ENCODE data around the gene MUC20.
"Not testable (repeated sequence)": the region's sequence is repeated elsewhere in the genome, so short reads cannot be mapped to it uniquely, and the experiment has no call there.

MUC20 gene

GRCh38 chr3:195757827-195758226, 37.0 kb downstream of the MUC20 start:
- DNase-seq, result no peak

GRCh38 chr3:195758721-195759353, 38.1 kb downstream of the MUC20 start:
- no peak for DNase-seq

GRCh38 chr3:195760345-195761122, 39.8 kb downstream of the MUC20 start:
- DNase-seq, result no peak

GRCh38 chr3:195761123-195761566, 40.4 kb downstream of the MUC20 start:
- no peak for DNase-seq

- no peak for DNase-seq
Measured at GRCh38 chr3:195761567-195762248, 40.9 kb downstream of the MUC20 start.

DNA sequence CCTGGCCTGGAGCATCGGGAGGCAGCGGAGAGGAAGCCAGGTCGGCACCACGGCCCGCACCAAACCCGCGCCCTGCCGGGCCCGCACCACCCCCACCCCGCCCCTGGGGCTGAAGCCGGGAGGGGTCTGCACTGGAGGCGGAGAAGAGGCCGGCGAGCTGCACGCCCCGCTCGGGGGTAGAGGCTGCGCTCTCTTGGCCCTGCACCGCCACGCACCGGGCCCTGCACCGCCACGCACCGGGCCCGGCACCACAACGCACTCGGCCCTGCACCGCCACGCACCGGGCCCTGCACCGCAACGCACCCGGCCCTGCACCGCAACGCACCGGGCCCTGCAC, 41.4 kb downstream of the MUC20 start:
- DNase-seq, result no peak

DNA sequence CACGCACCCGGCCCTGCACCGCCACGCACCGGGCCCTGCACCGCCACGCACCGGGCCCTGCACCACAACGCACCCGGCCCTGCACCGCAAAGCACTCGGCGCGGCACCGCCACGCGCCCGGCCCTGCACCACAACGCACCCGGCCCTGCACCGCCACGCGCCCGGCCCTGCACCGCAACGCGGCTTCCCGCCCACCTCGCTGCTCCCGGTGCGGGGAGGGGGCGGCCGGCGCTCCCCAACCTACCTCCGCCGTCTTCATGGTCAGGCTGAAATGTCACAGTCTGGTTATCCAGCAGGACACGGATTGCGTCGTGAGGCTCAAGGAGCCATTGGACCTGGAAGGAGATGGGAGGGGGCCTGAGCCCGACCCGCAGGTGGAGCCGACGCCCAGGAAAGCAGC, 41.8 kb downstream of the MUC20 start:
- DNase-seq, result no peak

- no peak for DNase-seq
Measured at GRCh38 chr3:195763076-195763830, 42.5 kb downstream of the MUC20 start.

DNA sequence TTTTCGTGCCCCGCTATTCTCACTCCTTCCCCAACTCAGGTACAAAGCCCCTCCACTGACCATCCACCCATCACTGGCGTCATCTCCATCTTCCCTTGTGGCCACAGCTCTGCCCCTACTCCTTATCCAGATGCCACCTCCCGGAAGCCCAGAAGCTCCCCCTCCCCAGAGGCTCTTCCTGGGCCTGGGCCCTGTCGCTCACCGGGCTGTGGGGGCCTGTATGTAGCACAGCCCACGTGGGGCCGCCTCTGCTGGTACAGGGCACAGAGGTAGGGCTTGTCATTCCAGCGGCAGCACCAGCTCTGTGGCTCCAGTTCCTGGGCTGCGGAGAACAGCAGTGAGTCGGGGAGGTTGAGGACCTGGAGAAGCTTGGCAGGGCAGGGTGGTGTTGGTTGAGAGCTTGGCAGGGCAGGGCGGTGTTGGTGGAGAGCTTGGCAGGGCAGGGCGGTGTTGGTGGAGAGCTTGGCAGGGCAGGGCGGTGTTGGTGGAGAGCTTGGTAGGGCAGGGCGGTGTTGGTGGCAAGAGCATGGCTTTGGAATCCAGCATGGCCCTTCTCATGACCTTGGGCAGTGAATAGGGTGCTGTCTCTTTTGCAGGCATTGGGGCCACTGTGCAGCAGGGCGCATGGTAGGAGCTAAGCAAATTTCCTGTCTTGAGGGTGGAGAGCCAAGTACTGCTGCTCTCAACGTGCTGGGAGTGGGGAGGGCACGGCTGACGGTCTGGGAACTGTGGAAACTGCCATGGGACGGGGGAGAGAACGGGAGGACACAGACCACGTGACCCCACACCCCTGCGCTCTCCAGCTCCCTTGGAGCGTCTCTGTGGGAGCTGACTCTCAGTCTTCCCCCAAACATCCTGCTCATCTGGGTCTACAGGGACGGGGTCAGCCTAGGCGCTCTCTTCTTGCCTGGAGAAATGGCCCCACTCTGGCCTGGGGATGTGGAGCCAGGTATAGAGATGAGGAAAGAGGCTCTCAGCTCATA, 43.4 kb downstream of the MUC20 start:
- DNase-seq, result no peak

DNA sequence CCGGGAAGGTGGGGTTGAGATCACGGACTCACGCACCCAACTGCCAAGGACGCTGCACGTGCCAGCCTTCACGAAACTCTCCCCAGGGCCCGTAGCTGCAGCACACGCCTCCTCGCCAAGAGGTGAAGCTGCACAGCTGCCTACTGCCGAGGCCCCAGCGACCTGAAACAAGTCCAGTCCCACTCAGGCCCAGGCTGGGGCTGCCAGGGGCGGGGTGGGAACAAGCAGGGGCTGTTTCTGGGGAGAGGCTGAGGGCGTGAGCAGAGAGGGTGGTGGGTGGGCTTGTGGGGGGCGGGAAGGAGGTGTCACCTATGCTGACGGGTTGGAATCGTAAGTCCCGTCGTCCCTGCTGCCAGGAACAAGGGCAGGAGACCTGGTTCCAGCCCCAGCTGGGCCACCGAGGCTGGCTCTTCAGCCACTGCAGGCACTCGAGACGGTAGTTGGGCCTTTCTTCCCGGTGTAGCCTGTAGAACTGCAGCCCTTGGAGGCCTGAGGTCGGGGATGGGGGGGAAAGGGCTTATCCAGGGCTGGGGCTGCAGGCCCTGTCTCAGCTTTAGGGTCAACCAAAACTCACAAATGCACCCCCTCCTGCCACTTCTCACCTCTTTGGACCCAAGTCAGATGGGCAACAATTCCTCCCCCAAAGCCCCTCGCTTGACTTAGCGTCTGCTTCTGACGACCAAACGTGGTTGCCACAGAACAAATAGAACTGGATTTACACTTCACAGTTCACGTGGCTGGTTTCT, 44.4 kb downstream of the MUC20 start:
- no peak for DNase-seq

DNA sequence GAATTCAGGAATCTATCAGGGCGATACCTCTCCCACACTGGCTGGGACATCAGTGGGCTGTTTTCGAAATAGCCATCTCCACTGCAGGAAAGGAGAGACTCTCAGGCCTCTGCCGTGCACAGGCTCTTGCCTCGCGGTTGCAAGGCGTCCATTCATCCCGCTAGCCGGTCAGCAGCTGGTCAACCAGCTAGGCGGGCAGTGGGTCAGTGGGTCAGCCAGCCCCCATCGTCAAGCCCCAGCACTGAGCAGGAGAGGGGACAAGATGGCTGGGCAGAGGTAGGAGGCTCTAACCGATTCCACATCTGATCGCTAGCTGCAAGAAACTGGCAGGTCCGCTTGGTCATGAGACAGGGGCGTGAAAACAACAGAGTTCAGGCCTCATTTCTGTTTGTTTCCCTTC, 45.9 kb downstream of the MUC20 start:
- no peak for DNase-seq

DNA sequence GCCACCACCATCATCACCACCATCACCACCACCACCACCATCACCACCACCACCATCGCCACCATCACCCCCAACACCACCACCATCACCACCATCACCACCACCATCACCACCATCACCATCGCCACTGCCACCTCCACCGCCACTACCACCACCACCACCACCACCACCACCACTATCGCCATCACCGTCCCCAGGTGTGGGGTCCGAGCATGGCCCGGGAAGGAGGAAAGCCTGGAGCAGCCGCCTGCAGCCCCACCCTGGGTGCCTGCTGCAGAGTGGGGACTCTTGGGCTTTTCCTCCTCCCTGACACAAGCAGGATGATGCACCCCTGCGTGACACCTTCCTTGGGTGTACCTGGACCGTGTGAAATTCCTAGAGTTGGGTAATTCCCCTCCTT, 47.0 kb downstream of the MUC20 start:
- DNase-seq, result no peak

GRCh38 chr3:195768414-195768813, 47.6 kb downstream of the MUC20 start:
- no peak for DNase-seq

DNA sequence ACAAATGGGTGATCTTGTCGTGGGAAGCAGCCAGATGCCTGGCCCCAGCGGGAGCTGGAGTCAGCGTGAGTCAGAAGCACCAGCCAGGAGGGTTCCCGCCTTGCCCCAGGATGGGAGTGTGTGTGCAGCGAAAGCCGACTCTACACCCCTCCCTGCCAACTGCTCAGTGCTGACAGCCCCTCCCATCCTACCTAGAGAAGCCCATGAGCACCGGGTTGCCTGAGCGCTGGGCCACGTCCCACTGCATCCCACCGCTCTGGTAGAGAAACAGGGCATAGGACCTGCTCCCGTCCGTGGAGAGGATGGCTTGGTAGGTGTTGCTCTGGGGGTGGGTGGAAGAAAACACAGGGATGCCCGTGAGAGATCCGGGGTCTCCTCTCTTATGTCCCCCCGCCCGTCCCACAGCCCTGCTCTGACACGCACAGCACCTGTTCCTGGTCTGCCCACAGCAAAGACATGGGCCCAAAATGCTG, 48.1 kb downstream of the MUC20 start:
- DNase-seq, result no peak

DNA sequence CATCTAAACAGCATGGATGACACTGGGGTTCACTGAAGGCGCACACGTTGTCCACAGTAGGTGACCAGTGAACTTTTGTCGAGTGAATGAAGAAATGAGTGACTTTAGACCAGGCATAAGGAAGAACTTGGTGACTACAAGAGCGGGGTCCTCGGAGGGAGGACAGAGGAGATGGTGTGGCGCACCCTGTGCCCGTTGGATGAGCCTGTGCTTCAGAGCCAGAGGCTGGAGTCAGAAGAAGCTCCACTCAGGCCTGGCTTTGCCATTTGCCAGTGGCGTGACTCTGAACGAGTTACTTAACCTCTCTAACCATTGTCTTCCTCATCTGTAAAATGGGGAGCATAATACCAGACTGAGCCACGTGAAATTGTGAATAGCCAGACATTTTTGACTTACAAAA, 48.8 kb downstream of the MUC20 start:
- no peak for DNase-seq

DNA sequence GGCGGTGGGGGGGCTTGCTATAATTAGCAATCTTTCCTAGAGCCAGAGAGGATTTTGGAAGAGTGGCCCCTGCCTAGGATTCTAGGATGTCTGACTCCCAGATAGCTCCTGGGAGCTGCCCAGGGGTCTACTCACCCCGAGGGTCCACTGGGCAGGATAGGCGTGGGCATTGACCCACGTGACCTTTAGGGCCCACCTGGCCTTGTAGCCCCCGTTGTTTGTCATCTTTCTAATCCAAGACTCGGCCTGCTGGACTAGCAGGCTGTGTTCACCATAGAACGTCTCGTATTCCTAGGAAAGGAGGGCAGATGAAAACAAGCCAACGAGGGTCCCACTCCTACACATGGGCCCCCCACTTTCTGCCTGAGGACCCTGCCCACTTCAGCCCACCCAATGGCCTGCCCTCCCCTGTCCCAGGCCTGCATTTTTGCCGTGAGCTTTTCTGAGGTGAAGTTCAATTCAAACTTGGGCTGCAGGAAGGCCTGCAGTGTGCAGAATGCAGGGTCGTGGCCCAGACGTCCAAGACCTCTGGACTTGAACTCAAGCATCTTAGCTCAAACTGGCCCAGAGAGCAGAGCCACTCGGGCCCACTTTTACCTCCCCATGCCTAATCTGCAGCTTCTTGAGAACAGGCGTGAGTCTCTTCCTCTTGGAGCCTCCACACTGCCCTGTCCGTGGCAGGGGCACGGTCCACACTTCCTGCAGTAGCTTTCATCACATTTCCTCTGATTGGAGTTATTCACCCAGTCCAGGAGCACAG, 49.5 kb downstream of the MUC20 start:
- no peak for DNase-seq

- not testable (repeated sequence) for DNase-seq
Measured at GRCh38 chr3:195770841-195771645, 50.3 kb downstream of the MUC20 start.

- no peak for DNase-seq
Measured at GRCh38 chr3:195771646-195772300, 51.0 kb downstream of the MUC20 start.

- DNase-seq, result no peak
Measured at GRCh38 chr3:195773956-195774537, 53.3 kb downstream of the MUC20 start.

All from activated CD4-positive, alpha-beta T cell treated with anti-CD3 and anti-CD28 coated beads, Interleukin-2, amount 50 U/mL, for 16 hours (primary cell).